ENCODE results near the gene UBE2G1. TPM values are rescaled to one million over a fixed set of nuclear protein-coding genes. Genes with fewer than 3 reads are reported as not detected.

Gene UBE2G1
- polyA plus RNA-seq, 1 donor from 2014 or later, result 65.8 TPM

GRCh38 chr17:4344926-4345325, 21.5 kb downstream of the UBE2G1 start:
- no peaks in the 10 kb centered on the region for H4K20me1 ChIP-seq (ENCODE audit: insufficient read depth)
- TF ChIP-seq MXI1 (conservative IDR thresholded peaks at IDR 0.05; ENCODE audit: poor library complexity, severe bottlenecking) (no peak), POLR2AphosphoS5 (IDR thresholded peaks at IDR 0.05) (no peak), EZH2 (IDR thresholded peaks at IDR 0.05; ENCODE audit: borderline replicate concordance, insufficient read depth, low read length, poor library complexity, severe bottlenecking) (no peak), EP300 (conservative IDR thresholded peaks at IDR 0.05; ENCODE audit: poor library complexity, severe bottlenecking) (no peak), REST (IDR thresholded peaks at IDR 0.05; ENCODE audit: borderline replicate concordance) (no peak), SMC3 (conservative IDR thresholded peaks at IDR 0.05; ENCODE audit: poor library complexity) (no peak), RAD21 (conservative IDR thresholded peaks at IDR 0.05) (no peak), TAF1 (IDR thresholded peaks at IDR 0.05; ENCODE audit: low read depth) (no peak), CTCF (IDR thresholded peaks at IDR 0.05; ENCODE audit: poor library complexity, severe bottlenecking) (no peak)
- no peak overlapping the region for H3K27ac ChIP-seq (ENCODE audit: low read length)
- no peaks in the 10 kb centered on the region for H3F3A ChIP-seq (ENCODE audit: insufficient read depth, low read length, poor library complexity, severe bottlenecking)
- no peaks in the 10 kb centered on the region for H3K36me3 ChIP-seq (ENCODE audit: insufficient read depth, low read length)
- no peak overlapping the region for H3K4me3 ChIP-seq (ENCODE audit: low read length)
- H3K9me2 ChIP-seq (ENCODE audit: insufficient read depth, low read length), result no peaks in the 10 kb centered on the region
- H3K4me2 ChIP-seq (ENCODE audit: low read length), result no peak overlapping the region
- peaks cover 67% of the 10 kb centered on the region for H3K79me2 ChIP-seq (replicated peaks; ENCODE audit: insufficient read depth, low read length)
- no peaks in the 10 kb centered on the region for H3K27me3 ChIP-seq (ENCODE audit: insufficient read depth, low read depth, low read length)
- H3K9ac ChIP-seq (ENCODE audit: low read length), result no peak overlapping the region
- H3K9me3 ChIP-seq (ENCODE audit: low read length), result no peaks in the 10 kb centered on the region
- no peak overlapping the region for H2AFZ ChIP-seq (ENCODE audit: low read depth, low read length)

- Histone ChIP-seq H3K9me2 (ENCODE audit: insufficient read depth, low read length) (no peaks in the 10 kb centered on the region), H3K27ac (ENCODE audit: low read length) (no peak overlapping the region), H3K4me2 (ENCODE audit: low read length) (no peak overlapping the region), H3K36me3 (ENCODE audit: insufficient read depth, low read length) (no peaks in the 10 kb centered on the region), H3F3A (ENCODE audit: insufficient read depth, low read length, poor library complexity, severe bottlenecking) (no peaks in the 10 kb centered on the region), H3K4me3 (ENCODE audit: low read length) (no peak overlapping the region), H3K9me3 (ENCODE audit: low read length) (no peaks in the 10 kb centered on the region), H3K27me3 (ENCODE audit: insufficient read depth, low read depth, low read length) (no peaks in the 10 kb centered on the region), H3K9ac (ENCODE audit: low read length) (no peak overlapping the region), H3K79me2 (replicated peaks; ENCODE audit: insufficient read depth, low read length) (peaks cover 62% of the 10 kb centered on the region), H4K20me1 (ENCODE audit: insufficient read depth) (no peaks in the 10 kb centered on the region), H2AFZ (ENCODE audit: low read depth, low read length) (no peak overlapping the region)
- TF ChIP-seq EP300 (conservative IDR thresholded peaks at IDR 0.05; ENCODE audit: poor library complexity, severe bottlenecking), result no peak
- TF ChIP-seq RAD21 (conservative IDR thresholded peaks at IDR 0.05), result no peak
- TF ChIP-seq TAF1 (IDR thresholded peaks at IDR 0.05; ENCODE audit: low read depth), result no peak
- no peak for TF ChIP-seq SMC3 (conservative IDR thresholded peaks at IDR 0.05; ENCODE audit: poor library complexity)
- no peak for TF ChIP-seq REST (IDR thresholded peaks at IDR 0.05; ENCODE audit: borderline replicate concordance)
- TF ChIP-seq CTCF (IDR thresholded peaks at IDR 0.05; ENCODE audit: poor library complexity, severe bottlenecking), result no peak
- no peak for TF ChIP-seq MXI1 (conservative IDR thresholded peaks at IDR 0.05; ENCODE audit: poor library complexity, severe bottlenecking)
These were observed 23.9 kb downstream of the UBE2G1 start for GRCh38 chr17:4342535-4342934.

Measured in neural cell (in vitro differentiated cells).